Activated T-cell treated with anti-CD3 and anti-CD28 coated beads for 1 hour (primary cell): ENCODE results near the gene TOLLIP.
"Not testable (repeated sequence)": the region's sequence is repeated elsewhere in the genome, so short reads cannot be mapped to it uniquely, and the experiment has no call there.

Experiments
- DNase-seq: peaks from one replicate; pipeline ENCODE4 v3.0.0-alpha.2; 2020; ENCODE audit warnings: low read depth

TOLLIP gene

GRCh38 chr11:1245717-1246116 is 63.7 kb downstream of the TOLLIP start:
- DNase-seq: not testable (repeated sequence)

DNA sequence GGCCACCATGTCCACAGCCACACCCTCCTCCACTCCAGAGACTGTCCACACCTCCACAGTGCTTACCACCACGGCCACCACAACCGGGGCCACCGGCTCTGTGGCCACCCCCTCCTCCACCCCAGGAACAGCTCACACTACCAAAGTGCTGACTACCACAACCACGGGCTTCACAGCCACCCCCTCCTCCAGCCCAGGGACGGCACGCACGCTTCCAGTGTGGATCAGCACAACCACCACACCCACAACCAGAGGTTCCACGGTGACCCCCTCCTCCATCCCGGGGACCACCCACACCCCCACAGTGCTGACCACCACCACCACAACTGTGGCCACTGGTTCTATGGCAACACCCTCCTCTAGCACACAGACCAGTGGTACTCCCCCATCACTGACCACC is 64.9 kb downstream of the TOLLIP start:
- not testable (repeated sequence) for DNase-seq

- DNase-seq: not testable (repeated sequence)
Observed at GRCh38 chr11:1243521-1243920, 65.9 kb downstream of the TOLLIP start.

GRCh38 chr11:1242751-1243150 is 66.7 kb downstream of the TOLLIP start:
- not testable (repeated sequence) for DNase-seq

GRCh38 chr11:1242289-1242688 is 67.1 kb downstream of the TOLLIP start:
- DNase-seq: no peak

DNA sequence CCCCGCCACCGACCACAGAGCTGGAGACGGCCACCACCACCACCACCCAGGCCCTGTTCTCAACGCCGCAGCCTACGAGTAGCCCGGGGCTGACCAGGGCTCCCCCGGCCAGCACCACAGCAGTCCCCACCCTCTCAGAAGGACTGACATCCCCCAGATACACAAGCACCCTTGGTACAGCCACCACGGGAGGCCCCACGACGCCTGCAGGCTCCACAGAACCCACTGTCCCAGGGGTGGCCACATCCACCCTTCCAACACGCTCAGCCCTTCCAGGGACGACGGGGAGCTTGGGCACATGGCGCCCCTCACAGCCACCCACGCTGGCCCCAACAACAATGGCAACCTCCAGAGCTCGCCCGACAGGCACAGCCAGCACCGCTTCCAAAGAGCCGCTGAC is 67.7 kb downstream of the TOLLIP start:
- no peak for DNase-seq

DNA sequence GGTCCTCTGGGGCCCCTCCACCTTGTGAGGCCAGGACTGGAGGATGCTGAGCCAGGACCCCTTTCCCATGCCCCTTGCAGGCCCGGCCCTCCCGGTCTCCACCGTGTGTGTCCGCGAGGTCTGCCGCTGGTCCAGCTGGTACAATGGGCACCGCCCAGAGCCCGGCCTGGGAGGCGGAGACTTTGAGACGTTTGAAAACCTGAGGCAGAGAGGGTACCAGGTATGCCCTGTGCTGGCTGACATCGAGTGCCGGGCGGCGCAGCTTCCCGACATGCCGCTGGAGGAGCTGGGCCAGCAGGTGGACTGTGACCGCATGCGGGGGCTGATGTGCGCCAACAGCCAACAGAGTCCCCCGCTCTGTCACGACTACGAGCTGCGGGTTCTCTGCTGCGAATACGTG is 68.7 kb downstream of the TOLLIP start:
- no peak for DNase-seq

GRCh38 chr11:1239596-1240205 is 69.7 kb downstream of the TOLLIP start:
- DNase-seq: no peak

DNA sequence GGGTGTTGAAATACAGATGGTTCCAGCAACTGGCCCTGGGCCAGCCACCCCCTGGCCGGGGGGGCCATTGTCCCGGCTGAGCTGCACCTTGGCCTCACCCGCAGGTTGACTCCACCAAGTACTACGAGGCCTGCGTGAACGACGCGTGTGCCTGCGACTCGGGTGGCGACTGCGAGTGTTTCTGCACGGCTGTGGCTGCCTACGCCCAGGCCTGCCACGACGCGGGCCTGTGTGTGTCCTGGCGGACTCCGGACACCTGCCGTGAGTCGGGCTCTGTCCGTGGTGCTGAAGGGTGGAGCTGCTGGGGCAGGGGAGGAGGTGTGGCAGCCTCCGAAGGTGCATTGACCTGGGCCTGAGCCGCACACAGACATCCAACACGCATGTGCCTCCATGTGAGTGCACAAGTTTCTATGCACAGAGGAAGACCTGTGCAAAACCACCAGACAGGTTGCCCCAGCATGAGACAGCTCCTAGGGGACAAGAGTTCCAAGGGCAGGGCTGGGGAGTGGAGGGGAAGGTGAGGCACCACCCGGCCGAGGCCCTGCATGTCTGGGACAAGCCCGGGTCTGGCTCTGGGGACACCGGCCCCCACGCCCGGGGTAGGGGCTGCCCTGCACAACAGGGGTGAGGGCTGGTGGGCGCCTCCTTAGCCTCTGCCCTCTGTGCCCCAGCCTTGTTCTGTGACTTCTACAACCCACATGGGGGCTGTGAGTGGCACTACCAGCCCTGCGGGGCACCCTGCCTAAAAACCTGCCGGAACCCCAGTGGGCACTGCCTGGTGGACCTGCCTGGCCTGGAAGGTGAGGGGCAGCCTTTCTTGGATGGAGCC is 70.5 kb downstream of the TOLLIP start:
- DNase-seq: no peak

DNA sequence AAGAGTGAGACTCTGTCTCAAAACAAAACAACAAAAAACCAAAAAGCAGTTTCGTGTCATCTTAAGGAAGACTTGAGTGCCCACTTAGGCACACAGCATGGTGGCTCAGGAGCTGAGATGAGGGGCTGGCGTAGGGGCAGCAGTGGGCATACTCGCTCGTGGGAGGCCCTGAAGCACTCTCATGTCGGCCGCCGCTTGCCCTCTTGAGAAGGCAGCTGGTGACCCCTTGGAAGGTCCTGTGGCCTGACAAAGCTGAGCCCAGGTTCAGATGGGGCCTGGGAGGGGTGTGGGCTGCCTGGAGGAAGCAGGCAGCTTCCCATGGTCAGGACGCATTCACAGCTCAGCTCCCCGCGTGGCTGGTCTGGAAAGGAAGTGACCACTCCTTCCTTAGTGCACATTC is 71.6 kb downstream of the TOLLIP start:
- no peak for DNase-seq

- no peak for DNase-seq
Observed at GRCh38 chr11:1237128-1237580, 72.3 kb downstream of the TOLLIP start.

GRCh38 chr11:1236316-1237127 is 72.9 kb downstream of the TOLLIP start:
- DNase-seq: no peak

DNA sequence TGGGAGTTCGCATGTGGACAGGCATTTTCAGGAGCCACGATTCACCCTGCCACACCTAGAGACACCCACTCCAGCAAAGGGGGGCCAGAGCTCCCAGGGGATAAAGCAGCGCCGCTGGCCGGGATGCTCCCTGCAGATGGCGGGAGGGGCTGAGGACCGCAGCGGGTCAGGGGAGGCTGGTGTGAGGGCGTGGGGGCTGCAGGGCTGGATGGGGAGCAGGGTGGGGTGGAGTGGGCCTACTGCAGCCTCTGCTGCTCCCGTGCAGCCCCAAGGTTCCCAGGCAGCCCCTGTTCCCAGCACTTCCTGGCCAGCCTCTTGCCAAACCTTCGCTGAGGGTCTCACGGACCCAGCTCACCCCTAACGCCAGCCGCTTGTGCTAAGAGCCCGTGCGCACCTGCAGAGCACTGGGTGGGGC is 73.5 kb downstream of the TOLLIP start:
- no peak for DNase-seq

DNA sequence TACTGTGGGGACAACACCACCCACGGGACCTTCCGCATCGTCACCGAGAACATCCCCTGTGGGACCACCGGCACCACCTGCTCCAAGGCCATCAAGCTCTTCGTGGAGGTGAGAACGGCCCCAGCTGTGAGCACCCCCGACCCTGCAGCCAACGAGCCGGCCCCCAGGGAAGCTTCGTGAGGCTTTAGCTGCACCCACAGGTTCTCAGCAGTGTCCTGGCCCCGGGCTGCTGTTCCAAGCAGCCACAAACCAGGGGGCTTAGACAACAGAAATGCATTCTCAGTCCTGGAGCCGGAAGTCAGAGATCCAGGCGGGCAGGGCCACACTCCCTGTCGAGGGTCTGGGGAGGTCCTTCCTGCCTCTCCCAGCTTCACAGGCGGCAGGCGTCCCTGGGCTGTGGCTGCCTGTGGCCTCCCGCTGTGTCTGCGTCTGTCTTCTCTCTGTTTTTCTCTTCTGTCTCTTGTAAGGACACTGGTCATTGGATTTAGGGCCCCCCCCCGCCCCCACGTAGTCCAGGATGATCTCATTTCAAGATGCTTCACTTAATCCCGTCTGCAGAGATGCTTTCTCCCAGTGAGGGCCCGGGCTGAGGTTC is 74.0 kb downstream of the TOLLIP start:
- DNase-seq: no peak

- DNase-seq: no peak
Observed at GRCh38 chr11:1234771-1235305, 74.6 kb downstream of the TOLLIP start.

GRCh38 chr11:1234054-1234720 is 75.2 kb downstream of the TOLLIP start:
- DNase-seq: no peak

- DNase-seq: no peak
Observed at GRCh38 chr11:1233351-1234053, 75.9 kb downstream of the TOLLIP start.

DNA sequence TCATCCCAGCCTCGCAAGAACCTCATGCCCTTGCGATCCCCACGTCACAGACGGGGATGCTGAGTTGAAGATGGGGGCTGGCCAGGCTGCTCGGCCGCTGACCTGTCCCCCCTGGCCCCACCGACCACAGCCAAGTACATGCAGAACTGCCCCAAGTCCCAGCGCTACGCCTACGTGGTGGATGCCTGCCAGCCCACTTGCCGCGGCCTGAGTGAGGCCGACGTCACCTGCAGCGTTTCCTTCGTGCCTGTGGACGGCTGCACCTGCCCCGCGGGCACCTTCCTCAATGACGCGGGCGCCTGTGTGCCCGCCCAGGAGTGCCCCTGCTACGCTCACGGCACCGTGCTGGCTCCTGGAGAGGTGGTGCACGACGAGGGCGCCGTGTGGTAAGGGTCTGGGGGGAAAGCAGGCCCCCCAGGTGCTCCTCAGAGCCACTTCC is 76.5 kb downstream of the TOLLIP start:
- DNase-seq: no peak

DNA sequence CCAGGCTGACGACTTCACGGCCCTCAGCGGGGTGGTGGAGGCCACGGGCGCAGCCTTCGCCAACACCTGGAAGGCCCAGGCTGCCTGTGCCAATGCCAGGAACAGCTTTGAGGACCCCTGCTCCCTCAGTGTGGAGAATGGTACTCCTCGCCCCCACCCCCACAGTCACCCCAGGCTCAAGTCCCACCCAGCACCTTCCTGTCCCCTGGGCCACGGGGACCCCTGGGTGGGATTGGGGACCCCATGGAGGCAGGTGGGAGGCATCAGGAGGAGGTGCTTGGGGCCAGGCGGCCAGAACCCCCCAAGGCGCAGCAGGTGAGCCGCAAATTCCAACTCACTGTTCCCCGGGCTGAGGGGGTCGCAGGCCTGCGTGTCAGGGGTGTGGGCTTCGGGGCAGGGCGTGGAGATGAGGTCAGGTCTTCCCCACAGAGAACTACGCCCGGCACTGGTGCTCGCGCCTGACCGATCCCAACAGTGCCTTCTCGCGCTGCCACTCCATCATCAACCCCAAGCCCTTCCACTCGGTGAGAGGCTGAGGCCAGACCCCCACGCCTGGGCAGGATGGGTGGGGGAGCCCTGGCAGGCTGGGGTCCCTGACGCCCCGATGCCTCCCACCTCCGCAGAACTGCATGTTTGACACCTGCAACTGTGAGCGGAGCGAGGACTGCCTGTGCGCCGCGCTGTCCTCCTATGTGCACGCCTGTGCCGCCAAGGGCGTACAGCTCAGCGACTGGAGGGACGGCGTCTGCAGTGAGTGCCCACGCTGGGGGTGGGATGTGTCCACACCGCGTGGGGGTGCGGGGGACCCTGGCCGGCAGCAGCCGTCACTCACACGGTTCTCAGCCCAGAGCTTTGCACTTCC is 77.2 kb downstream of the TOLLIP start:
- DNase-seq: no peak
